Measurements from ENCODE around the gene RARA. TPM values are rescaled to one million over a fixed set of nuclear protein-coding genes. Genes with fewer than 3 reads are reported as not detected.
"Not testable (repeated sequence)": the region's sequence is repeated elsewhere in the genome, so short reads cannot be mapped to it uniquely, and the experiment has no call there.

RARA gene
- total and polyA plus RNA-seq, 5 donors from 2014 or later, result 7.3 to 126 (median 12.8) TPM

DNA sequence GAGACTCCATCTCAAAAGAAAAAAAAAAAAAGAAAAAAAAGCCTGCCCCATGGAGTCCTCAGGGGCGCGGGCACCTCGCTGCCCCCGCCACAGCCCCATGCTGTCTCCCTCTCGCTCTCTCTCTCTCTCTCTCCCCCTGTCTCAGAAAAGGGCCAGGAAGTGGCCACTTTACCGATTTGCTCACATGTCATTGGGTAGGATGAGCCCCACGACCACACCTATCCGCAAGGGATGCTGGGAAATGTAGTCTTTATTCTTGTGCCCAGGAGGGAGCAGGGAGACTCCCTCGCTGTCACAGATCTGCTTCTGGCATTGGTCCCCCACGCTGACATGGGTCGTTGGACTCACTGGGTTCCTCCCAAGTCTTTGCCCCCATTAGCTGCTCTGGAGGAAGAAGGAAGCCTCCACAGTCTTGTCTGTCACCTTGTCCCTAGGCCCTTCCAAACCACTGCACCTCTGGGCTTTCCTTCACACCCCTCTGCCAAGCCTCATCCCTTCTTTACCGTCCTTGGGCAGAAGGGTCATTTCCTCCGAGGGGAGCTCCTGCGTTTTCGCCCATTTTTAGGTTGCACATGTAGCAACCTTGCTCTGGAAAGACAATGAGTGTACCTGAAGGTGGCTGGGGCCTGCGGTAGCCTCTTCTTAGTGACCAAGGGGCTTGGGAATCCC is 62.4 kb downstream of the RARA start:
- H3K27ac ChIP-seq (ENCODE audit: insufficient read depth, low read length, poor library complexity, severe bottlenecking), result no peak overlapping the region
- no peaks in the 10 kb centered on the region for H3K36me3 ChIP-seq (ENCODE audit: control insufficient read depth, insufficient read depth, low read length)
- DNase-seq, result peak in 2 of 3 donors; percentile 45 to 72
- ATAC-seq (ENCODE audit: low read depth in 2 of 2), result peak in 1 of 2 donors; percentile 68
- H3K27ac Mint-ChIP-seq, result no peak overlapping the region
- no peak overlapping the region for H3K4me3 ChIP-seq (ENCODE audit: low read depth, low read length)
- peaks cover 0 to 2% (median under 1%) of the 10 kb centered on the region in 4 donors for H3K4me1 Mint-ChIP-seq
- H3K4me1 ChIP-seq (ENCODE audit: control insufficient read depth, insufficient read depth, low read length, poor library complexity, severe bottlenecking), result no peaks in the 10 kb centered on the region
- no peak overlapping the region for H3K4me3 Mint-ChIP-seq
- H3K9me3 ChIP-seq (ENCODE audit: control insufficient read depth in 2 of 2, low read length in 2 of 2), result no peaks in the 10 kb centered on the region
- H3K9me3 Mint-ChIP-seq, result peaks cover 0 to 1% (median 0%) of the 10 kb centered on the region in 7 donors
- no peaks in the 10 kb centered on the region for H3K36me3 Mint-ChIP-seq
- peaks cover 8% of the 10 kb centered on the region for H3K27me3 Mint-ChIP-seq
- H3K27me3 ChIP-seq (ENCODE audit: control insufficient read depth, insufficient read depth, low read length), result no peaks in the 10 kb centered on the region

DNA sequence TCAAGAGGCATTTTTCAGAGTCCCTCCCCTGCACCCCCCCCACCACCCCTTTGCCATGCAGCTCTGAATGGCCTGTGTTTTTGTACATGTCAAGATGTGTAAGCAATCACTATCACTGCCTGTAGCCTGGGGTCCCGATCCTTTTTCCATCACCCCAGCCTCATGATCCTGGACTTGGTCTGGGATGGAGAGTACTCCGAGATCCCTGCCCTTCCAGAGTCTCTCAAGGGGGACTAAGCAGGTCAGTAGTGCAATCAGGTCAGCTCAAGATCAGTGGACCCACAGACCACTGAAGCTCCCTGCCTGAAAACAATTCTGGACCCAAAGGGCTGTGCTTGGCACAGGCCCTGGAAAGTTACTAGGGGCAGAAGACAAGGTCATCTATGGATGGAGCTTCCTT is 63.1 kb downstream of the RARA start:
- peaks cover 13% of the 10 kb centered on the region for H3K27me3 Mint-ChIP-seq
- Histone ChIP-seq H3K27me3 (ENCODE audit: control insufficient read depth, insufficient read depth, low read length) (no peaks in the 10 kb centered on the region), H3K36me3 (ENCODE audit: control insufficient read depth, insufficient read depth, low read length) (no peaks in the 10 kb centered on the region), H3K4me1 (ENCODE audit: control insufficient read depth, insufficient read depth, low read length, poor library complexity, severe bottlenecking) (no peaks in the 10 kb centered on the region), H3K27ac (ENCODE audit: insufficient read depth, low read length, poor library complexity, severe bottlenecking) (no peak overlapping the region), H3K4me3 (ENCODE audit: low read depth, low read length) (no peak overlapping the region), H3K9me3 (ENCODE audit: control insufficient read depth in 2 of 2, low read length in 2 of 2) (no peaks in the 10 kb centered on the region)
- no peak overlapping the region for H3K27ac Mint-ChIP-seq
- H3K9me3 Mint-ChIP-seq, result peaks cover 0 to 1% (median 0%) of the 10 kb centered on the region in 7 donors
- no peaks in the 10 kb centered on the region for H3K36me3 Mint-ChIP-seq
- no peak for DNase-seq
- H3K4me1 Mint-ChIP-seq, result peaks cover 0 to 6% (median 4%) of the 10 kb centered on the region in 4 donors
- ATAC-seq (ENCODE audit: low read depth in 2 of 2), result no peak
- no peak overlapping the region for H3K4me3 Mint-ChIP-seq

DNA sequence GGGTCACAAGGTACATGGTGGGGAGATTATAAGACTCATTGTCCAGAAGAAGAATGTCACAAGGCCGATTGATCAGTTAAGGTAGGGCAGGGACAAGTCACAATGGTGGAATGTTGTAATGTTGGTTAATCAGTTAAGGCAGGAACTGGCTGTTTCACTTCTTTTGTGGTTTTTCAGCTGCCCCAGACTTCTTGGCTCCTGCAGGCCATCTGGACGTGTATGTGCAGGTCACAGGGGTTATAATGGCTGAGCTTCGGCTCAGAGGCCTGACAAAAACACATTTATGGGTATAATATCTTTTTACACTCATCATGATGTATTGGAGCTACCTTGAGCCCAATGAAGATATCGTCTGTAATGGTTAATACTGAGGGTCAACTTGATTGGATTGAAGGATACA is 63.7 kb downstream of the RARA start:
- not testable (repeated sequence) for DNase-seq; H3K4me3 ChIP-seq (ENCODE audit: low read depth, low read length); H3K4me1 ChIP-seq (ENCODE audit: control insufficient read depth, insufficient read depth, low read length, poor library complexity, severe bottlenecking); H3K27me3 ChIP-seq (ENCODE audit: control insufficient read depth, insufficient read depth, low read length); H3K27ac Mint-ChIP-seq; H3K9me3 ChIP-seq (ENCODE audit: control insufficient read depth in 2 of 2, low read length in 2 of 2); H3K27ac ChIP-seq (ENCODE audit: insufficient read depth, low read length, poor library complexity, severe bottlenecking); H3K4me1 Mint-ChIP-seq; H3K36me3 ChIP-seq (ENCODE audit: control insufficient read depth, insufficient read depth, low read length); H3K9me3 Mint-ChIP-seq; ATAC-seq (ENCODE audit: low read depth in 2 of 2); H3K36me3 Mint-ChIP-seq
- peak overlapping the region in 2 of 4 donors; percentile 41 to 65 for H3K4me3 Mint-ChIP-seq
- peaks cover 14% of the 10 kb centered on the region for H3K27me3 Mint-ChIP-seq

DNA sequence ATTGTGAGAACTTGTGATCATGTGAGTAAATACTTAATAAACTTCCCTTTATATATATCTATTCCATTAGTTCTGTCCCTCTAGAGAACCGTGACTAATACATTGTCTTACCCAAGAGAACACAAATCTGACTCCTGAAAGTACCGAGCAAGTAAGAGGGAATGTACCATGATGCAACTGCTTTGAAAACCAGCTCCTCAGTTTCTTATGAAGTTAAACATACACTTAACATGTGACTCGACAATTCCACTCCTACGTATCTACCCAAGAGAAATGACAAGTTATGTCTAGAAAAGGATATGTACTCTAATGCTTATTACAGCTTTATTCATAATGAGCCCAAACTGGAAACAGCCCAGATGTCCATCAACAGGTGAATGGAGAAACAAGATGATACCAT is 64.3 kb downstream of the RARA start:
- Mint-ChIP-seq H3K27ac (no peak overlapping the region), H3K9me3 (peaks cover 0 to 1% (median 0%) of the 10 kb centered on the region in 7 donors), H3K36me3 (no peaks in the 10 kb centered on the region), H3K27me3 (peaks cover 14% of the 10 kb centered on the region), H3K4me3 (no peak overlapping the region), H3K4me1 (peaks cover 0 to 7% (median 6%) of the 10 kb centered on the region in 4 donors)
- Histone ChIP-seq H3K9me3 (ENCODE audit: control insufficient read depth in 2 of 2, low read length in 2 of 2) (no peaks in the 10 kb centered on the region), H3K36me3 (ENCODE audit: control insufficient read depth, insufficient read depth, low read length) (no peaks in the 10 kb centered on the region), H3K27ac (ENCODE audit: insufficient read depth, low read length, poor library complexity, severe bottlenecking) (no peak overlapping the region), H3K4me3 (ENCODE audit: low read depth, low read length) (no peak overlapping the region), H3K4me1 (ENCODE audit: control insufficient read depth, insufficient read depth, low read length, poor library complexity, severe bottlenecking) (no peaks in the 10 kb centered on the region), H3K27me3 (ENCODE audit: control insufficient read depth, insufficient read depth, low read length) (no peaks in the 10 kb centered on the region)
- no peak for DNase-seq
- ATAC-seq (ENCODE audit: low read depth in 2 of 2), result no peak

DNA sequence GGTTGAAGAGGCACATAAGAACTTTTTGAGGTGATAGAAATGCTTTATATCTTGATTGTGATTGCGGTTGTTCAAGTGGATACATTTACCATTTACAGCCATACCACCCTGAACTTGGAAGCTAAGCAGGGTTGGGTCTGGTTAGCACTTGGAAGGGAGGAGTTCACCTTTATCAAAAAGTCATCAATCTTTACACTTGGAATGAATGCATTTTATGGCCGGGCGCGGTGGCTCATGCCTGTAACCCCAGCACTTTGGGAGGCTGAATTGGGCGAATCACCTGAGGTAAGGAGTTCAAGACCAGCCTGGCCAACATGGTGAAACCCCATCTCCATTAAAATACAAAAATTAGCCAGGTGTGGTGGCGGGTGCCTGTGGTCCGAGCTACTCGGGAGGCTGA is 65.0 kb downstream of the RARA start:
- H3K36me3 ChIP-seq (ENCODE audit: control insufficient read depth, insufficient read depth, low read length), result no peaks in the 10 kb centered on the region
- H3K4me3 ChIP-seq (ENCODE audit: low read depth, low read length), result no peak overlapping the region
- ATAC-seq (ENCODE audit: low read depth in 2 of 2) (no peak), DNase-seq (no peak)
- Mint-ChIP-seq H3K9me3 (peaks cover 0 to 1% (median 0%) of the 10 kb centered on the region in 7 donors), H3K36me3 (no peaks in the 10 kb centered on the region), H3K4me3 (no peak overlapping the region), H3K27me3 (peaks cover 14% of the 10 kb centered on the region), H3K27ac (no peak overlapping the region), H3K4me1 (peaks cover 0 to 7% (median 6%) of the 10 kb centered on the region in 4 donors)
- no peak overlapping the region for H3K27ac ChIP-seq (ENCODE audit: insufficient read depth, low read length, poor library complexity, severe bottlenecking)
- no peaks in the 10 kb centered on the region for H3K27me3 ChIP-seq (ENCODE audit: control insufficient read depth, insufficient read depth, low read length)
- no peaks in the 10 kb centered on the region for H3K9me3 ChIP-seq (ENCODE audit: control insufficient read depth in 2 of 2, low read length in 2 of 2)
- no peaks in the 10 kb centered on the region for H3K4me1 ChIP-seq (ENCODE audit: control insufficient read depth, insufficient read depth, low read length, poor library complexity, severe bottlenecking)

DNA sequence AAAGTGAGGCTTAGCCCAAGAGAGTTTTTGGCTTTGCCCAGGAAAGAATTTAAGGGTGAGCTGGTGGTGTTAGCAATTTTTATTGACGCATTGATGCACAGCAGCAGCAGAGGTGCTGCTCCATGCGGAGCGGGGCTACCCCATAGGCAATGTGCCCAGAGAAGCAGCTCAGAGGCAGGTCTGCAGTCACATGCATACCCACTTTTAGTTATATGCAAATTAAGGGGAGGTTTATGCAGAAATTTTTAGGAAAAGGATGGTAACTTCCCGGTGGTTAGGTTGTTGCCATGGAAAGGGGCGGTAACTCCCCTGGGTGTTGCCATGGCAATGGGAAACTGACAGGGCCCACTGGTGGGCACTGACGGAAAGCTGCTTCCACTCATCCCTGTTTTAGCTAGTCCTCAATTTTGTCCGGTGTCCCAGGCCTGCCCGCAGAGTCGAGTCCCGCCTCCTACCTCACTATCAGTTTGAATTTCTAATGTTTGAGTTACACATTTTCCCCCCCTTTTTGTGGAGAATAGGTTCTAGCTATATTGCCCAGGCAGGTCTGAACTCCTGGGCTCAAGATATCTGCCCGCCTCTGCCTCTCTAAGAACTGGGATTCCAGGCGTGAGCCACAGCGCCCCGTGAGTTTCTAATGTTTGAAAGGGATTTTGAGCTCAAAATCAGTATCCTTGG is 66.0 kb downstream of the RARA start:
- Histone ChIP-seq H3K4me1 (ENCODE audit: control insufficient read depth, insufficient read depth, low read length, poor library complexity, severe bottlenecking) (no peaks in the 10 kb centered on the region), H3K27ac (ENCODE audit: insufficient read depth, low read length, poor library complexity, severe bottlenecking) (no peak overlapping the region), H3K36me3 (ENCODE audit: control insufficient read depth, insufficient read depth, low read length) (no peaks in the 10 kb centered on the region), H3K27me3 (ENCODE audit: control insufficient read depth, insufficient read depth, low read length) (no peaks in the 10 kb centered on the region), H3K9me3 (ENCODE audit: control insufficient read depth in 2 of 2, low read length in 2 of 2) (no peaks in the 10 kb centered on the region), H3K4me3 (ENCODE audit: low read depth, low read length) (no peak overlapping the region)
- Mint-ChIP-seq H3K4me3 (no peak overlapping the region), H3K9me3 (peaks cover 0 to 1% (median 0%) of the 10 kb centered on the region in 7 donors), H3K36me3 (no peaks in the 10 kb centered on the region), H3K27ac (no peak overlapping the region), H3K27me3 (peaks cover 14% of the 10 kb centered on the region), H3K4me1 (peaks cover 0 to 7% (median 6%) of the 10 kb centered on the region in 4 donors)
- no peak for ATAC-seq (ENCODE audit: low read depth in 2 of 2)
- no peak for DNase-seq

DNA sequence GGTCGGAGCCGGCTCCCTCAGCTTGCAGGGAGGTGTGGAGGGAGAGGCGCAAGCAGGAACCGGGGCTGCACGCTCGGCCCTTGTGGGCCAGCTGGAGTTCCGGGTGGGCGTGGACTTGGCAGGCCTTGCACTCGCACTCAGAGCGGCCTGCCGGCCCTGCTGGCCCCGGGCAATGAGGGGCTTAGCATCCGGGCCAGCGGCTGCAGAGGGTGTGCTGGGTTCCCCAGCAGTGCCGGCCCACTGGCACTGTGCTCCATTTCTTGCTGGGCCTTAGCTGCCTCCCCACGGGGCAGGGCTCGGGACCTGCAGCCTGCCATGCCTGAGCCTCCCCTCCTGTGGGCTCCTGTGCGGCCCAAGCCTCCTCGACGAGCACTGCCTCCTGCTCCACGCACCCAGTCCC is 66.8 kb downstream of the RARA start:
- not testable (repeated sequence) for DNase-seq; H3K36me3 Mint-ChIP-seq; H3K9me3 Mint-ChIP-seq; H3K27ac Mint-ChIP-seq; H3K36me3 ChIP-seq (ENCODE audit: control insufficient read depth, insufficient read depth, low read length); H3K4me1 Mint-ChIP-seq; H3K27me3 ChIP-seq (ENCODE audit: control insufficient read depth, insufficient read depth, low read length); H3K27ac ChIP-seq (ENCODE audit: insufficient read depth, low read length, poor library complexity, severe bottlenecking); H3K9me3 ChIP-seq (ENCODE audit: control insufficient read depth in 2 of 2, low read length in 2 of 2); ATAC-seq (ENCODE audit: low read depth in 2 of 2); H3K4me3 Mint-ChIP-seq; H3K4me3 ChIP-seq (ENCODE audit: low read depth, low read length); H3K4me1 ChIP-seq (ENCODE audit: control insufficient read depth, insufficient read depth, low read length, poor library complexity, severe bottlenecking)
- peaks cover 14% of the 10 kb centered on the region for H3K27me3 Mint-ChIP-seq

DNA sequence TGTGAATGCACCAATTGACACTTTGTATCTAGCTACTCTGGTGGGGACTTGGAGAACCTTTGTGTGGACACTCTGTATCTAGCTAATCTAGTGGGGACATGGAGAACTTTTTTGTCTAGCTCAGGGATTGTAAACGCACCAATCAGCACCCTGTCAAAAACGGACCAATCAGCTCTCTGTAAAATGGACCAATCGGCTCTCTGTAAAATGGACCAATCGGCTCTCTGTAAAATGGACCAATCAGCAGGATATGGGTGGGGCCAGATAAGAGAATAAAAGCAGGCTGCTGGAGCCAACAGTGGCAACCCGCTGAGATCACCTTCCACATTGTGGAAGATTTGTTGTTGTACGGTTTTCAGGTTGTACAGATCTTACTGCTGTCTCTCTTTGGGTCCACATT is 67.6 kb downstream of the RARA start:
- Mint-ChIP-seq H3K4me3 (peak overlapping the region in 1 of 4 donors; percentile 36), H3K4me1 (peaks cover 0 to 11% (median 5%) of the 10 kb centered on the region in 4 donors), H3K27me3 (peaks cover 14% of the 10 kb centered on the region)
- H3K9me3 Mint-ChIP-seq; DNase-seq; H3K4me3 ChIP-seq (ENCODE audit: low read depth, low read length); H3K36me3 ChIP-seq (ENCODE audit: control insufficient read depth, insufficient read depth, low read length); H3K4me1 ChIP-seq (ENCODE audit: control insufficient read depth, insufficient read depth, low read length, poor library complexity, severe bottlenecking); ATAC-seq (ENCODE audit: low read depth in 2 of 2); H3K27ac Mint-ChIP-seq; H3K36me3 Mint-ChIP-seq; H3K27ac ChIP-seq (ENCODE audit: insufficient read depth, low read length, poor library complexity, severe bottlenecking); H3K27me3 ChIP-seq (ENCODE audit: control insufficient read depth, insufficient read depth, low read length); H3K9me3 ChIP-seq (ENCODE audit: control insufficient read depth in 2 of 2, low read length in 2 of 2): not testable (repeated sequence)
